ENCODE measurements around the gene SPEG.

The SPEG gene

DNA sequence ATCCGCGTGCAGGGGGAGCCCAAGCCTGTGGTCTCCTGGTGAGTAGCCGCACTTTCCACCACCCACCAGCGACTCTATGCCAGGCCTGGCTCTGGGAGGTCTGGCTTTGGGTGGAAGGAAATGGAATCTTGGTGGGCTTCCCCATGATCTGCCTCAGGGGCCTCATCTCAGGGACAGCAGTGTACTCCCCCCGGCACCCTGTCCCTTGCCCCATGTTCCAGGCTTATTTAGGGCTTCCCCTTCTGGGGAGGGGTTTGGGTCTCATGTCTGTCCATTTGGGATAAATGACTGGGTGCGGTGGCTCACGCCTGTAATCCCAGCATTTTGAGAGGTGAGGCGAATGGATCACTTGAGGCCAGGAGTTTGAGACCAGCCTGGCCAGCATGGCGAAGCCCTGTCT lies 27.7 kb downstream of the SPEG start:
- TF ChIP-seq EZH2 (IDR thresholded peaks at IDR 0.05) (no peak), POLR2AphosphoS5 (IDR thresholded peaks at IDR 0.05; ENCODE audit: borderline replicate concordance, low read depth, low read length) (no peak), FOXP2 (optimal IDR thresholded peaks at IDR 0.05; ENCODE audit: control extremely low read depth, extremely low read length, insufficient read depth) (no peak)
- Histone ChIP-seq H3K36me3 (ENCODE audit: insufficient read depth, low read length) (no peaks in the 10 kb centered on the region), H3K4me3 (no peak overlapping the region), H3K9ac (ENCODE audit: insufficient read length) (no peak overlapping the region), H3K9me3 (ENCODE audit: low read depth, low read length) (no peaks in the 10 kb centered on the region), H3K27ac (no peak overlapping the region)
- no peak for DNase-seq (ENCODE audit: low read depth, low spot score)

DNA sequence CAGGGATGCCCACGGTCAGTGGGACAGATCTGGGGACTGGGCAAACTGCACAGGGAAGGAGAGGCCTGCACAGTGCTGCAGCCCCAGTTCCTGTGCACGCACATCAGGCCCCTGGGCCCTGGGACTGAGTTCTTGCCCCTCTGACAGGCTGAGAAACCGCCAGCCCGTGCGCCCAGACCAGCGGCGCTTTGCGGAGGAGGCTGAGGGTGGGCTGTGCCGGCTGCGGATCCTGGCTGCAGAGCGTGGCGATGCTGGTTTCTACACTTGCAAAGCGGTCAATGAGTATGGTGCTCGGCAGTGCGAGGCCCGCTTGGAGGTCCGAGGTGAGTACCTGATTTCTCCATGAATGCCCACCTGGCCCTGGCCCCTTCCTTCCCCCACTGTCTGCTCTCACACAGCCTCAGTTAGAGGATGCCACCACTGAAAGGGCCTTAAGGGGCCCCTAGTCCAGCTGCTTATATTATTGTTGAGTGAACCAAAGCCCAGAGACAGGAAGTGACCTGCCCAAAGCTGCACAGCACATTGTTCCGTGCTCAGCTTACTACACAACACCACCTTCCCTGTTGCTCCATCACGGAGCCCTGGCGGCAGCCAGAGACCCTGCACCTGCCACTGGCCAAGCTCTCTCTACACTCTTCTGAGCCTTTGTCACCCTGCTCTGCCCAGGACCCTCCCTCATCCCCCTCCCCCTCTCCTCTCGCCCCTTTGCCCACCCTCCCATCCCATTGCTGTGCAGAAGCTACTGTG lies 29.8 kb downstream of the SPEG start:
- H3K9me3 ChIP-seq (ENCODE audit: low read depth, low read length), result no peaks in the 10 kb centered on the region
- no peak for TF ChIP-seq EZH2 (IDR thresholded peaks at IDR 0.05)
- no peak for TF ChIP-seq FOXP2 (optimal IDR thresholded peaks at IDR 0.05; ENCODE audit: control extremely low read depth, extremely low read length, insufficient read depth)
- no peak for TF ChIP-seq POLR2AphosphoS5 (IDR thresholded peaks at IDR 0.05; ENCODE audit: borderline replicate concordance, low read depth, low read length)
- H3K36me3 ChIP-seq (ENCODE audit: insufficient read depth, low read length), result no peaks in the 10 kb centered on the region
- H3K4me3 ChIP-seq, result no peak overlapping the region
- H3K9ac ChIP-seq (ENCODE audit: insufficient read length), result no peak overlapping the region
- H3K27ac ChIP-seq, result no peak overlapping the region
- no peak for DNase-seq (ENCODE audit: low read depth, low spot score)

DNA sequence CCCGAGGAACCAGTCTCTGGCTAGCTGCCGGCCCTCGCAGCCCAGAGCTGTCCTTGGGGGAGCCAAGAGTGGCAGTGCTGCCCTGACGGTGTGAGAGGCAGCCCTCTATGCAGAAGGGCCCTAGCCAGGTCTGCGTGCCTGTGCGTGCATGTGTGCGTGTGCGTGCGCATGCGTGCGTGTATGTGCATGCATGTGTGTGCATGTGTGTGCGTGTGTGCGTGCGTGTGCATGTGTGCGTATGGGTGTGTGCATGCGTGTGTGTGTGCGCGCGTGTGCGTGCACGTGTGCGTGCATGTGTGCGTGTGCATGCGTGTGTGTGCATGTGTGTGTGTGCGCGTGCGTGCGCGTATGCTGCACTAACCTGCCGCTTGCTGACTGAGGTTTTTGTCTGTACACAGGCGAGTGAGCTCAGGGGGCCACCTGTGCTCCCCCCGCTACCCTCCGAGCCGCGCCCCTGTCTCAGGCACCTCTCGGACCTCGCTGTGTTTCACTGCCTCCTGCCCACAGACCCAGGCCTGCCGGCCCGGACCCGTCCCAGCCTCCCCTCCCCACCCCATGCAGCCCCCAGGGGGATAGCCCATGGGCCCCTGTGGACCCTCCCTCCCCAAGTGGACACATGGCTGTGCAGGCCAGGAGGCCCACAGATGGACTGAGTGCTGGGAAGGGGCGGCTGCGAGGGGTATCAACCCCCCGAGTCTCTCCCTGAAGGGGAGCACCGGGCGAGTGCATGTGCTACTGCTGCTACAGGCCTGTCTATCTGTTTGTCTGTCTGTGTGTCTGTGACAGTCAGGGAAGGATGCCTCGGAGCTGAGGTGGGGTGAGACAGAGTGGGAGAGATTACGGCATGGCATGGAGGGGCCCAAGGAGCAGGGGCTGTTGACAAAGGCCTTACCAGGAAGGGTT lies 31.3 kb downstream of the SPEG start:
- no peak for DNase-seq (ENCODE audit: low read depth, low spot score)

DNA sequence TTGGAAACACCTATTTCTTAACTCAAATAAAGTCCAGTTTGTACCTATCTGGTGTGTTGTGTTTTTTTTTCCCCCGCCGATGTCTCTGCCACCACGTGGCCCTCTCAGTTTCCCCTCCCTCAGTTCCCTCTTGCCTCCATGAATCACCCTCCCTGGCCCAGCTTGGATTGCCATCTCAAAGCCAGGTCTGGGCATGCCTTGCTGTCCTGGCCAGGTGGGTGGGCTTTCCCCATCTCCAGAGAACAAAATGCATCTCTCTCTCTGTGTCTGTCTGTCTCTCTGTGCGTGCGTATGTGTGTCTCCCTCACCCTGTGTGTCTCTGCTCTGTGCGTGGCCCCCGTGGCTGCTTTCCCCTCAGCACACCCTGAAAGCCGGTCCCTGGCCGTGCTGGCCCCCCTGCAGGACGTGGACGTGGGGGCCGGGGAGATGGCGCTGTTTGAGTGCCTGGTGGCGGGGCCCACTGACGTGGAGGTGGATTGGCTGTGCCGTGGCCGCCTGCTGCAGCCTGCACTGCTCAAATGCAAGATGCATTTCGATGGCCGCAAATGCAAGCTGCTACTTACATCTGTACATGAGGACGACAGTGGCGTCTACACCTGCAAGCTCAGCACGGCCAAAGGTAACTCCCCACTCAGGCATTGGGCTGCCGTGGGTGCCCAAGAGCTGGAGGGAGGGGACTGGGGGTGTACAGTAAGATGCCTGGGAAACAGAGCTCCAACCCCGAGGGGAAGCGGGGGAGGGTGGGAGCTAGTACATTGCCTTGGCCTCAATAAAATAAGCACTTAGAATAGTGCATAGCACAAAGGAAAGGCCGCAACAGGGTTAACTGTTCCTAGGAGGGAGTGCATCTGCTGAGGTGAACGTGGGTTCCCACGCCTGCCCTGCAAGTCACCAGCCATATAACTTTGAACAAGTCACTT lies 32.4 kb downstream of the SPEG start:
- DNase-seq (ENCODE audit: low read depth, low spot score), result no peak
- Histone ChIP-seq H3K9me3 (ENCODE audit: low read depth, low read length) (no peaks in the 10 kb centered on the region), H3K4me3 (no peak overlapping the region), H3K9ac (ENCODE audit: insufficient read length) (no peak overlapping the region), H3K27ac (no peak overlapping the region), H3K36me3 (ENCODE audit: insufficient read depth, low read length) (no peaks in the 10 kb centered on the region)
- TF ChIP-seq POLR2AphosphoS5 (IDR thresholded peaks at IDR 0.05; ENCODE audit: borderline replicate concordance, low read depth, low read length) (no peak), FOXP2 (optimal IDR thresholded peaks at IDR 0.05; ENCODE audit: control extremely low read depth, extremely low read length, insufficient read depth) (no peak), EZH2 (IDR thresholded peaks at IDR 0.05) (no peak)

More for the DNA sequence above, 31.3 kb downstream of the SPEG start:
- H3K4me3 ChIP-seq, result no peak overlapping the region
- H3K9me3 ChIP-seq (ENCODE audit: low read depth, low read length), result no peaks in the 10 kb centered on the region
- H3K27ac ChIP-seq, result no peak overlapping the region
- no peak for TF ChIP-seq POLR2AphosphoS5 (IDR thresholded peaks at IDR 0.05; ENCODE audit: borderline replicate concordance, low read depth, low read length)
- no peak for TF ChIP-seq EZH2 (IDR thresholded peaks at IDR 0.05)
- TF ChIP-seq FOXP2 (optimal IDR thresholded peaks at IDR 0.05; ENCODE audit: control extremely low read depth, extremely low read length, insufficient read depth), result no peak
- no peak overlapping the region for H3K9ac ChIP-seq (ENCODE audit: insufficient read length)
- H3K36me3 ChIP-seq (ENCODE audit: insufficient read depth, low read length), result no peaks in the 10 kb centered on the region

DNA sequence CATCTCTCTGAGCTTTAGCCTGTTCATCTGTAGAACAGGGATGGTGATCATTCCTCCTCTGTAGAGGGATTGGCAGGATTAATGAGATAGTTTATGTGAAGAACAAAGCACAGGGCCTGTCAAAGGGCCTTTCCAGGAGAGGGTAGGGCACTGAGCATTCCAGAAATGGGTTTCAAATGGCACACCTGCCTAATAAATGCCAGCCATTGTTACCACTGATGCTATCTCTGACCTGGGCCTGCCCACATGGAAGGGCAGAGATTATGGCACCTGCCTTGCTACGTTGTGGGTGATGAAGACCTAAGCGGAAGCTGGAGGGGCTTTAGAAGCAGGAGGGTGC lies 33.1 kb downstream of the SPEG start:
- DNase-seq (ENCODE audit: low read depth, low spot score), result no peak
- TF ChIP-seq POLR2AphosphoS5 (IDR thresholded peaks at IDR 0.05; ENCODE audit: borderline replicate concordance, low read depth, low read length), result no peak
- TF ChIP-seq FOXP2 (optimal IDR thresholded peaks at IDR 0.05; ENCODE audit: control extremely low read depth, extremely low read length, insufficient read depth), result no peak
- TF ChIP-seq EZH2 (IDR thresholded peaks at IDR 0.05), result no peak
- Histone ChIP-seq H3K27ac (no peak overlapping the region), H3K36me3 (ENCODE audit: insufficient read depth, low read length) (no peaks in the 10 kb centered on the region), H3K9me3 (ENCODE audit: low read depth, low read length) (no peaks in the 10 kb centered on the region), H3K4me3 (no peak overlapping the region), H3K9ac (ENCODE audit: insufficient read length) (no peak overlapping the region)

DNA sequence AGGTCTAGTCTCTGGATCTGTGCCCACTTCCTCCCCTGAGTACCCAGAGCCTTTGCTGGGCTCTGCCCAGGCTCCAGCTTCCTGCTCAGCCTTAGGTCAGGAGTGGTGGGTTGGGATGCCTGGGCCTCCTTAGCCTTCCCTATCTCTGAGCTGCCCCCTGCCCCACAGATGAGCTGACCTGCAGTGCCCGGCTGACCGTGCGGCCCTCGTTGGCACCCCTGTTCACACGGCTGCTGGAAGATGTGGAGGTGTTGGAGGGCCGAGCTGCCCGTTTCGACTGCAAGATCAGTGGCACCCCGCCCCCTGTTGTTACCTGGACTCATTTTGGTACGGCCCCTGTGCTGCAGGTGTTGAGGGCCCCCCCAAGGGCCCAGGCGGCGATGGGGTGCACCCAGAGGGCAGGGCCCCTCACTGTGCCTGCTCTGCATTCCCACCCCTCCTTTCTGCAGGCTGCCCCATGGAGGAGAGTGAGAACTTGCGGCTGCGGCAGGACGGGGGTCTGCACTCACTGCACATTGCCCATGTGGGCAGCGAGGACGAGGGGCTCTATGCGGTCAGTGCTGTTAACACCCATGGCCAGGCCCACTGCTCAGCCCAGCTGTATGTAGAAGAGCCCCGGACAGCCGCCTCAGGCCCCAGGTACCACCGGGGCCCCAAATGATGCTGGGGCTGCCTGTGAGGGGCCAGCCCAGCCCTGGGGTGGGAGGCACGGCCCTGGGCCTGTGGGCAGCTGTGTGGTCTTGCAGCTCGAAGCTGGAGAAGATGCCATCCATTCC lies 34.0 kb downstream of the SPEG start:
- Histone ChIP-seq H3K4me3 (no peak overlapping the region), H3K27ac (no peak overlapping the region), H3K9ac (ENCODE audit: insufficient read length) (no peak overlapping the region), H3K9me3 (ENCODE audit: low read depth, low read length) (no peaks in the 10 kb centered on the region), H3K36me3 (ENCODE audit: insufficient read depth, low read length) (no peaks in the 10 kb centered on the region)
- no peak for DNase-seq (ENCODE audit: low read depth, low spot score)
- no peak for TF ChIP-seq FOXP2 (optimal IDR thresholded peaks at IDR 0.05; ENCODE audit: control extremely low read depth, extremely low read length, insufficient read depth)
- no peak for TF ChIP-seq POLR2AphosphoS5 (IDR thresholded peaks at IDR 0.05; ENCODE audit: borderline replicate concordance, low read depth, low read length)
- TF ChIP-seq EZH2 (IDR thresholded peaks at IDR 0.05), result no peak

DNA sequence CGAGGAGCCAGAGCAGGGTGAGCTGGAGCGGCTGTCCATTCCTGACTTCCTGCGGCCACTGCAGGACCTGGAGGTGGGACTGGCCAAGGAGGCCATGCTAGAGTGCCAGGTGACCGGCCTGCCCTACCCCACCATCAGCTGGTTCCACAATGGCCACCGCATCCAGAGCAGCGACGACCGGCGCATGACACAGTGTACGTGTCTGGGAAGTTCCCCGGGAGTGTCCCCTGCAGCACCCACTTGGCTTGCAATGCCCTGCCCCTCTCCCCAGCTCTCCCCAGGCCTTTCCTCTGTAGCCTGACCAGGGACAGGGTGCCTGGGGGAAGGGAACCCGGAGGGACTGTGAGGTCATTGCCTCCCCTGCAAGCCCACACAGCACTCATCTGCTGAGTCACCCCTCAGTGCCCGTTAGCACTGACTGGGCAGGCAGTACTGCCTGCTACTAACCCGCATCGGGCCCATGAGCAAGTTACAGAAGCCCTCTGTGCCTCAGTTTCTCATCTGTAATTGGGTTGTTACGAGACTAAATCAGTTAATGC lies 34.6 kb downstream of the SPEG start:
- H3K36me3 ChIP-seq (ENCODE audit: insufficient read depth, low read length), result no peaks in the 10 kb centered on the region
- no peak for DNase-seq (ENCODE audit: low read depth, low spot score)
- TF ChIP-seq EZH2 (IDR thresholded peaks at IDR 0.05), result no peak
- no peak for TF ChIP-seq POLR2AphosphoS5 (IDR thresholded peaks at IDR 0.05; ENCODE audit: borderline replicate concordance, low read depth, low read length)
- TF ChIP-seq FOXP2 (optimal IDR thresholded peaks at IDR 0.05; ENCODE audit: control extremely low read depth, extremely low read length, insufficient read depth), result no peak
- H3K9ac ChIP-seq (ENCODE audit: insufficient read length), result no peak overlapping the region
- no peaks in the 10 kb centered on the region for H3K9me3 ChIP-seq (ENCODE audit: low read depth, low read length)
- H3K4me3 ChIP-seq, result no peak overlapping the region
- H3K27ac ChIP-seq, result no peak overlapping the region

Measured in SK-N-MC (cell line).